ENCODE data around the gene USP6NL.
"Not testable (repeated sequence)": the region's sequence is repeated elsewhere in the genome, so short reads cannot be mapped to it uniquely, and the experiment has no call there.

Gene USP6NL

GRCh38 chr10:11515596-11516430 is 95.6 kb downstream of the USP6NL start:
- DNase-seq (peak; percentile 34), ATAC-seq (peak; percentile 72)

GRCh38 chr10:11513727-11514126 is 97.7 kb downstream of the USP6NL start:
- ATAC-seq (no peak), DNase-seq (no peak)

GRCh38 chr10:11512596-11512995 is 98.9 kb downstream of the USP6NL start:
- no peak for ATAC-seq

GRCh38 chr10:11511321-11511720 is 100.1 kb downstream of the USP6NL start:
- DNase-seq, result no peak
- ATAC-seq, result no peak

More at GRCh38 chr10:11512596-11512995, 98.9 kb downstream of the USP6NL start:
- DNase-seq, result no peak

GRCh38 chr10:11510736-11511135 is 100.7 kb downstream of the USP6NL start:
- ATAC-seq, result no peak
- DNase-seq, result no peak

- ATAC-seq (no peak), DNase-seq (no peak)
Measured at GRCh38 chr10:11510281-11510680, 101.2 kb downstream of the USP6NL start.

GRCh38 chr10:11509036-11509435 is 102.4 kb downstream of the USP6NL start:
- ATAC-seq, result no peak
- no peak for DNase-seq

GRCh38 chr10:11506247-11506789 is 105.1 kb downstream of the USP6NL start:
- ATAC-seq (no peak), DNase-seq (no peak)

GRCh38 chr10:11505639-11506038 is 105.8 kb downstream of the USP6NL start:
- no peak for DNase-seq
- peak; percentile 80 for ATAC-seq

- ATAC-seq, result no peak
- no peak for DNase-seq
Measured at GRCh38 chr10:11504566-11505285, 106.7 kb downstream of the USP6NL start.

- DNase-seq (no peak), ATAC-seq (no peak)
Measured at GRCh38 chr10:11501600-11501999, 109.8 kb downstream of the USP6NL start.

GRCh38 chr10:11499425-11500071 is 111.9 kb downstream of the USP6NL start:
- DNase-seq (no peak), ATAC-seq (no peak)

- ATAC-seq (no peak), DNase-seq (no peak)
Measured at GRCh38 chr10:11498399-11498798, 113.1 kb downstream of the USP6NL start.

- ATAC-seq, DNase-seq: not testable (repeated sequence)
Measured at GRCh38 chr10:11494923-11495322, 116.5 kb downstream of the USP6NL start.

- no peak for ATAC-seq
Measured at GRCh38 chr10:11493646-11494045, 117.8 kb downstream of the USP6NL start.

GRCh38 chr10:11491087-11491486 is 120.4 kb downstream of the USP6NL start:
- no peak for ATAC-seq
- DNase-seq, result no peak

More at GRCh38 chr10:11493646-11494045, 117.8 kb downstream of the USP6NL start:
- no peak for DNase-seq

GRCh38 chr10:11489591-11489990 is 121.9 kb downstream of the USP6NL start:
- DNase-seq (no peak), ATAC-seq (no peak)

- DNase-seq, result no peak
Measured at GRCh38 chr10:11488126-11488525, 123.3 kb downstream of the USP6NL start.

GRCh38 chr10:11483201-11484148 is 128.0 kb downstream of the USP6NL start:
- DNase-seq, result no peak
- no peak for ATAC-seq

More at GRCh38 chr10:11488126-11488525, 123.3 kb downstream of the USP6NL start:
- ATAC-seq, result no peak

GRCh38 chr10:11482306-11482705 is 129.1 kb downstream of the USP6NL start:
- DNase-seq (no peak), ATAC-seq (no peak)

GRCh38 chr10:11480687-11481086 is 130.8 kb downstream of the USP6NL start:
- DNase-seq, result no peak
- ATAC-seq, result no peak

All from stimulated activated naive CD8-positive, alpha-beta T cell treated with anti-CD3 and anti-CD28 coated beads, Interleukin-15, Interleukin-2, amounts not matched to agents 100 U/mL and 50 U/mL, for 24 hours (primary cell).